AG08395 (cell line): Measurements from ENCODE around the gene BGN.

Experiments used
- DNase-seq: peaks from one replicate; pipeline ENCODE4 v3.0.0; 2012; ENCODE audit warnings: mixed read lengths, low spot score

The BGN gene

GRCh38 chrX:153504445-153505016 is 9.8 kb downstream of the BGN start:
- DNase-seq = no peak

- DNase-seq = no peak
These were observed 10.6 kb downstream of the BGN start for GRCh38 chrX:153505361-153505760.

- DNase-seq = peak; percentile 83
These were observed 12.9 kb downstream of the BGN start for GRCh38 chrX:153507484-153508178.

- no peak for DNase-seq
These were observed 14.8 kb downstream of the BGN start for GRCh38 chrX:153509592-153509991.

GRCh38 chrX:153510383-153510782 is 15.6 kb downstream of the BGN start:
- no peak for DNase-seq

- DNase-seq = no peak
These were observed 17.2 kb downstream of the BGN start for GRCh38 chrX:153511784-153512500.

- DNase-seq = no peak
These were observed 17.7 kb downstream of the BGN start for GRCh38 chrX:153512501-153512893.

- DNase-seq = no peak
These were observed 18.5 kb downstream of the BGN start for GRCh38 chrX:153513265-153513664.

GRCh38 chrX:153514259-153514658 is 19.5 kb downstream of the BGN start:
- DNase-seq = no peak

GRCh38 chrX:153515435-153515834 is 20.7 kb downstream of the BGN start:
- no peak for DNase-seq

- DNase-seq = no peak
These were observed 21.3 kb downstream of the BGN start for GRCh38 chrX:153516073-153516472.

GRCh38 chrX:153517423-153517822 is 22.6 kb downstream of the BGN start, which contains the start of gene ATP2B3:
Gene ATP2B3, plus strand, starts transcription at chrX:153517642. Its CDS starts 18,606 bp downstream, at chrX:153536248.
- DNase-seq = no peak

GRCh38 chrX:153517946-153518834 is 23.4 kb downstream of the BGN start:
- DNase-seq = no peak

GRCh38 chrX:153519569-153520286 is 24.9 kb downstream of the BGN start:
- DNase-seq = peak; percentile 72

GRCh38 chrX:153520287-153520917 is 25.6 kb downstream of the BGN start:
- no peak for DNase-seq

- no peak for DNase-seq
These were observed 26.3 kb downstream of the BGN start for GRCh38 chrX:153521034-153521433.

GRCh38 chrX:153522259-153522658 is 27.5 kb downstream of the BGN start:
- DNase-seq = no peak

GRCh38 chrX:153523269-153523668 is 28.5 kb downstream of the BGN start:
- no peak for DNase-seq

- DNase-seq = no peak
These were observed 29.5 kb downstream of the BGN start for GRCh38 chrX:153524234-153524633.

- no peak for DNase-seq
These were observed 30.7 kb downstream of the BGN start for GRCh38 chrX:153525451-153525850.

- DNase-seq = no peak
These were observed 31.3 kb downstream of the BGN start for GRCh38 chrX:153526042-153526441.
